Activated B cell treated with CpG ODN at 0.5 μM for 24 hours (primary cell): ENCODE data around the gene RFTN1. TPM values are rescaled to one million over a fixed set of nuclear protein-coding genes. Genes with fewer than 3 reads are reported as not detected.

Experiments
- ATAC-seq: fragments of 200-7000 bp; cut with Tn5 transposase; one replicate; pipeline ENCODE4 v1.10.0; 2021; ENCODE audit warnings: low read depth, mild to moderate bottlenecking, moderate library complexity
- CTCF ChIA-PET: fragments of 350-600 bp; sonication (Branson Sonifier 250); formaldehyde crosslinking; loops from one replicate; lab custom pipeline; 2021; ENCODE audit warnings: antibody characterized with exemption; lab: Charles Lee
- POLR2A ChIA-PET: fragments of 350-600 bp; sonication (Branson Sonifier 250); formaldehyde crosslinking; loops from one replicate; lab custom pipeline; 2021; ENCODE audit warnings: antibody characterized with exemption; lab: Charles Lee
- DNase-seq: peaks from one replicate; pipeline ENCODE4 v3.0.0; 2022
- H3K27ac Mint-ChIP-seq: one replicate; pipeline ENCODE4 v1.8.0; 2020; ENCODE audit warnings: mixed read lengths
- H3K27me3 Mint-ChIP-seq: one replicate; pipeline ENCODE4 v1.8.0; 2021; ENCODE audit warnings: mixed read lengths
- H3K36me3 Mint-ChIP-seq: one replicate; pipeline ENCODE4 v1.8.0; 2021; ENCODE audit warnings: low read depth, mixed read lengths
- H3K4me1 Mint-ChIP-seq: one replicate; pipeline ENCODE4 v1.8.0; 2021; ENCODE audit warnings: mixed read lengths
- H3K4me3 Mint-ChIP-seq: one replicate; pipeline ENCODE4 v1.8.0; 2020; ENCODE audit warnings: mild to moderate bottlenecking, mixed read lengths
- H3K9me3 Mint-ChIP-seq: one replicate; pipeline ENCODE4 v1.8.0; 2020; ENCODE audit warnings: mixed read lengths
- CTCF ChIP-seq: fragments of 200-600 bp; IDR thresholded peaks from one replicate; pipeline ENCODE4 v1.8.0; 2022; ENCODE audit warnings: antibody characterized with exemption, mild to moderate bottlenecking
- intact Hi-C: fragments of 100-400 bp; cut with micrococcal nuclease; formaldehyde crosslinking; loops from one replicate; pipeline ENCODE4 v1.15.1; 2024
- total RNA-seq: library from RNA; stranded (reverse); gene quantifications from 2 replicates; pipeline ENCODE4 v1.2.3, GENCODE V29; 2022

The RFTN1 gene
- total RNA-seq, 1 donor from 2014 or later = 365 TPM

GRCh38 chr3:16379838-16380237 is 133.7 kb downstream of the RFTN1 start:
- CTCF ChIA-PET = interaction anchor here (1.2 kb wide), 1 partner anchor 132 kb away, joined by 4 read pairs; no protein-coding TSS in a partner anchor
- H3K27ac Mint-ChIP-seq = peak overlapping the region; percentile 90
- POLR2A ChIA-PET = interaction anchor here (0.9 to 12.5 kb wide), 8 partner anchors 9 to 136 kb away, joined by 3 to 202 read pairs (median 6); partner anchors contain the start of gene RFTN1
- H3K4me1 Mint-ChIP-seq = peaks cover 85% of the 10 kb centered on the region
- ATAC-seq = no peak
- no peaks in the 10 kb centered on the region for H3K27me3 Mint-ChIP-seq
- peaks cover 70% of the 10 kb centered on the region for H3K36me3 Mint-ChIP-seq
- DNase-seq = no peak
- H3K4me3 Mint-ChIP-seq = peak overlapping the region; percentile 20
- intact Hi-C loops = loop anchor here (1.0 to 10.0 kb wide), 4 partner anchors 9 to 815 kb away; no protein-coding TSS in a partner anchor
- no peak for TF ChIP-seq CTCF
- peaks cover 5% of the 10 kb centered on the region for H3K9me3 Mint-ChIP-seq

GRCh38 chr3:16378920-16379319 is 134.6 kb downstream of the RFTN1 start:
- intact Hi-C loops = loop anchor here (1.0 to 10.0 kb wide), 4 partner anchors 8 to 816 kb away; no protein-coding TSS in a partner anchor
- H3K4me1 Mint-ChIP-seq = peaks cover 94% of the 10 kb centered on the region
- ATAC-seq (peak; percentile 49), DNase-seq (no peak)
- H3K27me3 Mint-ChIP-seq = no peaks in the 10 kb centered on the region
- peak overlapping the region; percentile 51 for H3K4me3 Mint-ChIP-seq
- H3K36me3 Mint-ChIP-seq = peaks cover 74% of the 10 kb centered on the region
- ChIA-PET POLR2A (interaction anchor here (1.2 to 12.5 kb wide), 10 partner anchors 9 to 142 kb away, joined by 3 to 202 read pairs (median 5); partner anchors contain the start of gene RFTN1), CTCF (interaction anchor here (1.2 kb wide), 1 partner anchor 133 kb away, joined by 4 read pairs; no protein-coding TSS in a partner anchor)
- H3K9me3 Mint-ChIP-seq = peaks cover 5% of the 10 kb centered on the region
- H3K27ac Mint-ChIP-seq = peak overlapping the region; percentile 90
- no peak for TF ChIP-seq CTCF

- peaks cover 74% of the 10 kb centered on the region for H3K36me3 Mint-ChIP-seq
Measured at GRCh38 chr3:16378415-16378814, 135.1 kb downstream of the RFTN1 start.

GRCh38 chr3:16377847-16378302 is 135.6 kb downstream of the RFTN1 start:
- ATAC-seq = no peak
- intact Hi-C loops = loop anchor here (10.0 kb wide), 2 partner anchors 573 to 817 kb away; no protein-coding TSS in a partner anchor
- Mint-ChIP-seq H3K9me3 (peaks cover 5% of the 10 kb centered on the region), H3K27me3 (no peaks in the 10 kb centered on the region), H3K4me1 (peaks cover 99% of the 10 kb centered on the region), H3K4me3 (peak overlapping the region; percentile 51), H3K36me3 (peaks cover 75% of the 10 kb centered on the region), H3K27ac (peak overlapping the region; percentile 84)
- ChIA-PET POLR2A (interaction anchor here (0.6 to 12.5 kb wide), 10 partner anchors 9 to 143 kb away, joined by 3 to 202 read pairs (median 6); partner anchors contain the start of gene RFTN1), CTCF (interaction anchor here (0.5 kb wide), 1 partner anchor 16 kb away, joined by 3 read pairs; no protein-coding TSS in a partner anchor)
- no peak for DNase-seq
- TF ChIP-seq CTCF = no peak

More at GRCh38 chr3:16378415-16378814, 135.1 kb downstream of the RFTN1 start:
- DNase-seq (no peak), ATAC-seq (no peak)
- Mint-ChIP-seq H3K27me3 (no peaks in the 10 kb centered on the region), H3K27ac (peak overlapping the region; percentile 90), H3K9me3 (peaks cover 5% of the 10 kb centered on the region), H3K4me3 (peak overlapping the region; percentile 51), H3K4me1 (peaks cover 97% of the 10 kb centered on the region)
- ChIA-PET POLR2A (interaction anchor here (0.6 to 12.5 kb wide), 10 partner anchors 8 to 143 kb away, joined by 3 to 202 read pairs (median 6); partner anchors contain the start of gene RFTN1), CTCF (interaction anchor here (1.2 kb wide), 1 partner anchor 134 kb away, joined by 4 read pairs; no protein-coding TSS in a partner anchor)
- intact Hi-C loops = loop anchor here (10.0 kb wide), 2 partner anchors 574 to 816 kb away; no protein-coding TSS in a partner anchor
- no peak for TF ChIP-seq CTCF

- no peak for DNase-seq
- POLR2A ChIA-PET = interaction anchor here (0.6 to 12.5 kb wide), 5 partner anchors 10 to 140 kb away, joined by 3 to 202 read pairs (median 4); partner anchors contain the start of gene RFTN1
Measured at GRCh38 chr3:16377196-16377595, 136.3 kb downstream of the RFTN1 start.

More at GRCh38 chr3:16377196-16377595, 136.3 kb downstream of the RFTN1 start:
- H3K4me1 Mint-ChIP-seq = peaks cover 99% of the 10 kb centered on the region
- intact Hi-C loops = loop anchor here (10.0 kb wide), 2 partner anchors 572 to 818 kb away; no protein-coding TSS in a partner anchor
- H3K36me3 Mint-ChIP-seq = peaks cover 72% of the 10 kb centered on the region
- CTCF ChIA-PET = interaction anchor here (0.5 kb wide), 1 partner anchor 17 kb away, joined by 3 read pairs; no protein-coding TSS in a partner anchor
- H3K27ac Mint-ChIP-seq = peak overlapping the region; percentile 84
- no peaks in the 10 kb centered on the region for H3K27me3 Mint-ChIP-seq
- peaks cover 5% of the 10 kb centered on the region for H3K9me3 Mint-ChIP-seq
- H3K4me3 Mint-ChIP-seq = peak overlapping the region; percentile 51
- ATAC-seq = no peak
- TF ChIP-seq CTCF = no peak
